ENCODE results near the gene GSG1L.

The GSG1L gene

GRCh38 chr16:28091656-28092055 lies 28.1 kb upstream of the GSG1L start:
- no peak for DNase-seq

GRCh38 chr16:28090646-28091377 lies 27.3 kb upstream of the GSG1L start:
- no peak for DNase-seq

- no peak for DNase-seq
Measured at GRCh38 chr16:28089992-28090365, 26.5 kb upstream of the GSG1L start.

- no peak for DNase-seq
Measured at GRCh38 chr16:28089205-28089991, 25.9 kb upstream of the GSG1L start.

GRCh38 chr16:28087675-28088300 lies 24.3 kb upstream of the GSG1L start:
- DNase-seq: no peak

- no peak for DNase-seq
Measured at GRCh38 chr16:28087140-28087660, 23.7 kb upstream of the GSG1L start.

- DNase-seq: no peak
Measured at GRCh38 chr16:28086186-28087139, 22.9 kb upstream of the GSG1L start.

- no peak for DNase-seq
Measured at GRCh38 chr16:28085389-28086171, 22.1 kb upstream of the GSG1L start.

GRCh38 chr16:28084209-28084608 lies 20.7 kb upstream of the GSG1L start:
- no peak for DNase-seq

- DNase-seq: no peak
Measured at GRCh38 chr16:28082624-28083023, 19.1 kb upstream of the GSG1L start.

- no peak for DNase-seq
Measured at GRCh38 chr16:28081391-28081968, 18.0 kb upstream of the GSG1L start.

- DNase-seq: no peak
Measured at GRCh38 chr16:28078261-28078660, 14.7 kb upstream of the GSG1L start.

GRCh38 chr16:28073836-28074235 lies 10.3 kb upstream of the GSG1L start:
- no peak for DNase-seq

- no peak for DNase-seq
Measured at GRCh38 chr16:28072087-28072486, 8.6 kb upstream of the GSG1L start.

- no peak for DNase-seq
Measured at GRCh38 chr16:28069971-28070794, 6.7 kb upstream of the GSG1L start.

- DNase-seq: no peak
Measured at GRCh38 chr16:28068976-28069375, 5.5 kb upstream of the GSG1L start.

GRCh38 chr16:28067604-28068379 lies 4.3 kb upstream of the GSG1L start:
- no peak for DNase-seq

- no peak for DNase-seq
Measured at GRCh38 chr16:28064706-28065249, 1.3 kb upstream of the GSG1L start.

GRCh38 chr16:28064150-28064549 lies 636 bp upstream of the GSG1L start:
- no peak for DNase-seq

All from inflammatory macrophage (primary cell).